Gastrocnemius medialis (tissue), 4 donors: ENCODE data around the gene MCF2L.

Experiments used
- POLR2A ChIP-seq, 2 donors: fragments of 450-650 bp; IDR thresholded peaks; one replicate each; pipeline ENCODE4 v1.6.1; 2017; ENCODE audit warnings: antibody characterized with exemption in 2 of 2, mild to moderate bottlenecking in 2 of 2, moderate library complexity in 2 of 2
- TF ChIP-seq, protein P1 (sequence below), 5 experiments: fragments of 450-650 bp in 3 of 5; fragments of 200-600 bp in 2 of 5; sonication (generic) in 2 of 5; IDR thresholded peaks in 4 of 5; conservative IDR thresholded peaks in 1 of 5; 1 replicate in 4 of 5; 2 replicates in 1 of 5; pipeline ENCODE4 v1.5.1; 2016 to 2019; ENCODE audit warnings: antibody characterized with exemption in 5 of 5, mild to moderate bottlenecking in 3 of 5, moderate library complexity in 3 of 5

- TF ChIP-seq, protein P1, sequence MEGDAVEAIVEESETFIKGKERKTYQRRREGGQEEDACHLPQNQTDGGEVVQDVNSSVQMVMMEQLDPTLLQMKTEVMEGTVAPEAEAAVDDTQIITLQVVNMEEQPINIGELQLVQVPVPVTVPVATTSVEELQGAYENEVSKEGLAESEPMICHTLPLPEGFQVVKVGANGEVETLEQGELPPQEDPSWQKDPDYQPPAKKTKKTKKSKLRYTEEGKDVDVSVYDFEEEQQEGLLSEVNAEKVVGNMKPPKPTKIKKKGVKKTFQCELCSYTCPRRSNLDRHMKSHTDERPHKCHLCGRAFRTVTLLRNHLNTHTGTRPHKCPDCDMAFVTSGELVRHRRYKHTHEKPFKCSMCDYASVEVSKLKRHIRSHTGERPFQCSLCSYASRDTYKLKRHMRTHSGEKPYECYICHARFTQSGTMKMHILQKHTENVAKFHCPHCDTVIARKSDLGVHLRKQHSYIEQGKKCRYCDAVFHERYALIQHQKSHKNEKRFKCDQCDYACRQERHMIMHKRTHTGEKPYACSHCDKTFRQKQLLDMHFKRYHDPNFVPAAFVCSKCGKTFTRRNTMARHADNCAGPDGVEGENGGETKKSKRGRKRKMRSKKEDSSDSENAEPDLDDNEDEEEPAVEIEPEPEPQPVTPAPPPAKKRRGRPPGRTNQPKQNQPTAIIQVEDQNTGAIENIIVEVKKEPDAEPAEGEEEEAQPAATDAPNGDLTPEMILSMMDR (IDR thresholded peaks at IDR 0.05 in 4 of 5, conservative IDR thresholded peaks at IDR 0.05 in 1 of 5), result no peak
- no peak for TF ChIP-seq POLR2A (IDR thresholded peaks at IDR 0.05)
Measured at GRCh38 chr13:112930192-112930591, 38.8 kb upstream of the MCF2L start.
